Measurements from ENCODE around the gene CHST13.
"Not testable (repeated sequence)": the region's sequence is repeated elsewhere in the genome, so short reads cannot be mapped to it uniquely, and the experiment has no call there.

Gene CHST13

GRCh38 chr3:126525853-126526667 is 2.1 kb downstream of the CHST13 start:
- no peak for DNase-seq (ENCODE audit: low read depth)

GRCh38 chr3:126526668-126527005 is 2.7 kb downstream of the CHST13 start:
- DNase-seq (ENCODE audit: low read depth), result no peak

DNA sequence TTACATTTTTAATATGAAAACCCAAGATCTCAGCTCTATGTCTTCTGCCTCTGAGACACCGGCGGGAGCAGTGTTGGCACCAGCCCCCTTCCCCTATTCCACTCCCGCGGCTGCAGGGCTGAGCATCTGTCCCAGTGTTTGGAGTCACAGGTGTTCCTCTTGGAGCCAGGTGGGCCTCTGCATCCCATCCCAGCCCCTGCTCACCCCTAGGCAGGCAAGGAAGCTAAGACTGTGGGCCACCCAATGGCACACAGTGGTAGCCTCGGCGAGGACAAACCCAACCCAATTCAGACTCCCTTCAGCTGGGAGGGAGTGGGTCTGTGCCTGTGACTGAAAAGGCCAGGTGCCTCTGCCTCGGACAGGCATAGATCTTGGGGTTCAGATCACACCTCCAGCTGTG is 3.1 kb downstream of the CHST13 start:
- no peak for DNase-seq (ENCODE audit: low read depth)

GRCh38 chr3:126527455-126528211 is 3.7 kb downstream of the CHST13 start:
- DNase-seq (ENCODE audit: low read depth), result no peak

- no peak for DNase-seq (ENCODE audit: low read depth)
These were observed 4.5 kb downstream of the CHST13 start for GRCh38 chr3:126528419-126528799.

DNA sequence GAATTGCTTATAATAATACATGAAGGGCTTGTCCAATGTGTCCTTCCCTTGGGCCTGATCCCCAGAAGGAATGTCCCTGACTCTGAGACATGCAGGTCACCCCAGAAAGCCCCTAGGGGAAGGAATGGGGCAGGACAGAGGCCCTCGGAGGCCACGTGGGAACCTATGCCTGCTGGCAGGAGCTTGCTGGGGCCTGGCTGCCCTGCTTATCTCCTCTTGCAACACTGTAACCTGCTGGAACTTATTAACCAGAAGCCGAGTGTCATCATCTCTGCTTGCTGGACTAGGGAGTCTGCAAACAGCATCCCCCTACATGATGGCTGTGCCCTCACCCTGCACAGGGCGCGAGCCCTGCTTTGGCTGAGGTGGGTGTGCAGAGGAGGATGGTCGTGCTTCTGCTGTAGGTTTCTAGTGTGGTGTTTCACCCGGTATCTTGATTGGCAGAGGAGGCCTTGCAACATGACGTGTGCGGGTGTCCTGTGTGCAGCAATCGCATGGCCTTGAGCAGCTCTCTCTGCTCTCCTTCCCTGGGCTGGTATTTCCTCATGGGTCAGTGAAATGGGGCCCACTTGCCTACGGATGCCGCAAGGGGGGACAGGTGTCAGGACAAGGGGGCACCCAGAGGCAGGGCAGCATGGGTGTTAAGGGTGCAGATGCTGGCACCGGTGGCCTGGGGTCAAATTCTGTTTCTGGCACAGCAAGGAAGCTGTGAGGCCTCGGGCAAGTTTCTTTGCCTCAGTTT is 5.0 kb downstream of the CHST13 start:
- DNase-seq (ENCODE audit: low read depth), result peak; percentile 34

DNA sequence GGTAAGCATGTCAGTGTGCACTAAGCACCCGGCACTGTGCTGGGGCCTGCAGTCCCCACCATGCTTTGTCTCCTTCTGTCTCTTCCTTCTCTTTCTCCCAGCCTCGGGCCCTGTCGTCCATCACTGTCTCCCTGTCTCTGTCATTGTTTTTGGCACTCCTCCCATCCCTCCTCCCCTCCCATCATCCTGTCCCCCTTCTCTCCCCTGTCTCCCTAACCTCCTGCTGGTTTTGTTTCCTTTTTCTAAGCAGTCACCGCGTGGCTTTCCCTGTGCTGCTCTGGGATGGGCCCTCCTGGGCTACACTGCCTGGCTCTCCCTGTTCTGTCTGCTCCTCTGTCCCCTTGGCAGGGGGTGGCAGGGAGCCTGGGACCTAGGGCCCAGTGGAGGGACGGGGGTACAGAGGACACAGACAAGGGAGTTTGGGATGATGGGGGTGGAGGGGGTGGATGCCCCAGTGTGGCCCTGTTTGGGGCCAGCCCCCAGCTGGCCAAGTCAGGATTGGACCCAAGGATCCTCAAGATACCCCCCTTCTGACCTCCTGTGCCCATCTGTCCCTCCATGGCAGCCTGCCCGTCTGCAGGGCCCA is 5.7 kb downstream of the CHST13 start:
- DNase-seq (ENCODE audit: low read depth), result no peak

GRCh38 chr3:126530171-126531050 is 6.5 kb downstream of the CHST13 start:
- no peak for DNase-seq (ENCODE audit: low read depth)

DNA sequence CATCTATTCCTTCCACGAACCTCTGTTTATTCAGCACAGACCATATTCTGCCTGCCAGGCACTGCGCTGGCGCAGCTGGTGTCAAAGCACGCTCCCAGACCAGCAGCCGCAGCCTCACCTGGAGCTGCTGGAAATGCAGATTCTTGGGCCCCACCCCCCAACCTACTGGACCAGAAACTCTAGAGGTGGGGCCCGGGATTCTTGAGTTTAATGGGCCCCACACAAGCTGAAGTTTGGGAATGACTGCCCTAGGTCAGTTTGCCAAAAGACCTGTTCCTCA is 7.0 kb downstream of the CHST13 start:
- no peak for DNase-seq (ENCODE audit: low read depth)

GRCh38 chr3:126533506-126533905 is 9.6 kb downstream of the CHST13 start:
- no peak for DNase-seq (ENCODE audit: low read depth)

DNA sequence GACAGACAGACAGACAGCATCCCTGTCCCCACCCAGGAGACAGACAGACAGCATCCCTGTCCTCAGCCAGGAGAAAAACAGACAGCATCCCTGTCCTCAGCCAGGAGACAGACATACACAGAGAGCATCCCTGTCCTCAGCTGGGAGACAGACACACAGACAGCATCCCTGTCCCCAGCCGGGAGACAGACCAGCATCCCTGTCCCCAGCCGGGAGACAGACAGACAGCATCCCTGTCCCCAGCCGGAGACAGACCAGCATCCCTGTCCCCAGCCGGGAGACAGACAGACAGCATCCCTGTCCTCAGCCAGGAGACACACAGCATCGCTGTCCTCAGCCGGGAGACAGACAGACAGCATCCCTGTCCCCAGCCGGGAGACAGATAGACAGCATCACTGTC is 10.8 kb downstream of the CHST13 start:
- not testable (repeated sequence) for DNase-seq (ENCODE audit: low read depth)

- DNase-seq (ENCODE audit: low read depth), result no peak
These were observed 11.7 kb downstream of the CHST13 start for GRCh38 chr3:126535636-126536035.

GRCh38 chr3:126536126-126536525 is 12.2 kb downstream of the CHST13 start:
- DNase-seq (ENCODE audit: low read depth), result no peak

DNA sequence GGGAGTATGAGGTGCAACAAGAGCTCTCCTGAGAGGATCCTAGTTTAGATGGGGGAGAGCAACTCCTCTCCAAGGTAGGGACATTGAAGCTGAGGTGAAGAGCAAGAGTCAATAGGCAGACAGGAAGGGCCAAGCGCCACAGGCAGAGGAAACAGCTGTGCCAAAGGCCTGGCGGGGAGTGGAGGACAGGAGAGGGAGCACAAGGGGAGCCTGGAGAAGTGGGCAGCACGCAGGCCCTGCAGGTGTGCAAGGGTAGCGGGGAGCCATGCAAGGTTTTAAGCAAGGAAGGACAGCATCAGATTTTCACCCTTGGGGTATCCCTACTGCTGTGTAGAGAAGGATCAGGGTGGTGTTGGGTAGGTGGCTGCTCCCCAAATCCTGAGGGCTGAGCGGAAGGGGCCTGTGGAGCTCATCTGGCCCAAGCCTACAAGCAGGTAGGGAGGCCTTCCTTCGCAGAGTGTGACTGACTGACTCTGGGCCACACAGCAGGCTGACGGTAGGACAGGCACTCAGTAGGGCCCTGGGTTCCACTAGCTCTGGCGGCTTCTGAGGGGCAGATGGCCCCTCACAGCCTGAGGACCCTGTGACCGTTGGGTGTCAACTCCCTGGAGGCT is 13.3 kb downstream of the CHST13 start:
- DNase-seq (ENCODE audit: low read depth), result no peak

DNA sequence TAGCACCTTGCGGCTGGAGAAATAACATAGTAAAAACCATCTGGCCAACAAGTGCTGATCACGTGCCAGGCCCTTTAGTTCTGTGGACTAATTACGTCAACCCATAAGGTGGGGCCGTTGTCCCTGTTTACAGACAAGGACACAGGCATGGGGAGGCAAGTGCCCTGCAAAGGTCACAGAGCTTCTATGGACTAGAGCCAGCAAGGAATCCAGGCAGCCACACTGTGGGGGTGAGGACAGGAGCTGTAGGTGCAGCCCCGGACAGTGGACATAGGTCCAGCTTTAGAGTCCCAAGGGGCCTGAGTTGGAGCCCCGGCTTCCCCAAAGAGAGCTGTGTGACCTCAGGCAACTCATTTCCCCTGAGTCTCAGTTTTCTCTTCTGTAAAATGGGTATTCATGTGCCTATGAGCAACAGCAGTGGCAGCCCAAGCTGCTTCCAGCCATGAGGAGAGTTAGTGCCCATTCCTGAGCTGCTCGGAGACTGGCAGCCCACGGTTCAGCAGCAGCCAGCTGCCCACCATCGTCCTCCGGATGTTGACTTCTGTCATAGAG is 13.9 kb downstream of the CHST13 start:
- no peak for DNase-seq (ENCODE audit: low read depth)

- DNase-seq (ENCODE audit: low read depth), result no peak
These were observed 14.4 kb downstream of the CHST13 start for GRCh38 chr3:126538316-126538715.

DNA sequence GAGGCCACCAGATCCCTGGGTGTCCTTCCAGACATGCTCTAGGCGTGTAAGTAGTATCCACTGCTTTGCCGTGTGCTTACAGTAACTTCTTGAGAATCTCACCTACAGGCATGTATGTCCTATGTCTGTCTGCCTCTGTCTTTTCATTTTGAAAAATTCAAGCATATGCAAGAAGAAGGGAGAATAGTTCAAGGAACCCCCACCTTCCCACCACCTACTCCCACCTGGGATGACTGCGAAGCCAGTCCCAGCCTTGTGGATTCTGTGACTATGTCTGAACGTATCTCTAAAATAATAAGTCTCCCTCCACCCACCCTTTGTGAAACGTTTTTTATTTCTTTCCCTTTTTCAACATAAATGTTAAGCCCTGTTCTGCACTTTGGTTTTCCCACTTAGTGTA is 15.0 kb downstream of the CHST13 start:
- no peak for DNase-seq (ENCODE audit: low read depth)

- no peak for DNase-seq (ENCODE audit: low read depth)
These were observed 15.7 kb downstream of the CHST13 start for GRCh38 chr3:126539558-126540250.

GRCh38 chr3:126540342-126540849 is 16.4 kb downstream of the CHST13 start:
- DNase-seq (ENCODE audit: low read depth), result peak; percentile 85

- DNase-seq (ENCODE audit: low read depth), result no peak
These were observed 17.1 kb downstream of the CHST13 start for GRCh38 chr3:126540951-126541627.

Data from iris pigment epithelial cell (primary cell).